Islet of Langerhans (tissue), 1 donor: ENCODE data around the gene NCEH1.

Source experiments
- FAIRE-seq: peaks from one replicate; lab custom pipeline; 2011; peaks lifted over from hg19 to GRCh38; lab: Jason Lieb, UNC

NCEH1 gene

DNA sequence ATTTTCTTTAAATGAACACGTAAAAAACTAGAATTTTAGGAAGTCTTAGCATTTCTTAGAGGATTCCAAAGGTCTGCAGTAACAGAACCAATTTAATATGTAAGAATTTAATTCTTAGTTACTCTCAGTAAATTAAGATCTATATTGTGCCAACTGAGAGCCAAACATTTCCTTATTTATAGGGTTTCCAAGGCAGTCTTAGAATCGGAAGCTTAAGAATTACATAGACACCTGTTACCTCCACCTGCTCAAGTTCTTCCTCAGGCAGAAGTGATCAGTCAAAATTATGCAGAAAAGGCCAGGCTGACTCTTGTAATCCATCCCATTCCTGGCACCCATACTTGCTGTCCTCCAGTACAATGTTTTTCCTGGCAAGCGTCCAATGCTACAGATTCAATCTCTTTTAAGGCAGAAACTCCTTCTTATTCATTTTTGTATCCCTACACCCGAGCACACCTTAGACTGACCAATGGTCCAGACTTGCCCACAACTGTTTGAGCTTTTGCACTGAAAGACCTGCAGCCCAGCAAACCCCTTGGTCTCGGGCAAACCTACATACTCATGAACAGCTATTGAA is 64.3 kb downstream of the NCEH1 start:
- no peak for FAIRE-seq

DNA sequence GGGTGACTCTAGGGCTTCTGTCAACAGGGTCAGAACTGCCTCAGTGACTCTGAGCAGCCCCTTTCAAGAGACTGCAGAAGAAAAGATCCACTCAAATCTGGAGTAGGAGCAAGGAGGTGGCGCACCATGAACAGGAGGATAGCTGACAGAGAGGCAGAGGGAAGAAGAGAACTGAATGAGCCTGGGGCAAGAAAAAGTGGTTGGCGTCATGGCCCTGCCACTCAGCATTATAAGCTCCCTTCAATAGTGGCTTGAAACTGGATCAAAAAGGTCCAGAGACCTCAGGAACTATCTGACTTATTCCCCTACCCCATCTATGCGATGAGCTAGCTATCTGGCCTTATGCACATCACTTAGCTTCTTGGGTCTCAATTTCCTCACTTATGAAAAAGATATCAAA is 66.6 kb downstream of the NCEH1 start:
- FAIRE-seq: no peak

DNA sequence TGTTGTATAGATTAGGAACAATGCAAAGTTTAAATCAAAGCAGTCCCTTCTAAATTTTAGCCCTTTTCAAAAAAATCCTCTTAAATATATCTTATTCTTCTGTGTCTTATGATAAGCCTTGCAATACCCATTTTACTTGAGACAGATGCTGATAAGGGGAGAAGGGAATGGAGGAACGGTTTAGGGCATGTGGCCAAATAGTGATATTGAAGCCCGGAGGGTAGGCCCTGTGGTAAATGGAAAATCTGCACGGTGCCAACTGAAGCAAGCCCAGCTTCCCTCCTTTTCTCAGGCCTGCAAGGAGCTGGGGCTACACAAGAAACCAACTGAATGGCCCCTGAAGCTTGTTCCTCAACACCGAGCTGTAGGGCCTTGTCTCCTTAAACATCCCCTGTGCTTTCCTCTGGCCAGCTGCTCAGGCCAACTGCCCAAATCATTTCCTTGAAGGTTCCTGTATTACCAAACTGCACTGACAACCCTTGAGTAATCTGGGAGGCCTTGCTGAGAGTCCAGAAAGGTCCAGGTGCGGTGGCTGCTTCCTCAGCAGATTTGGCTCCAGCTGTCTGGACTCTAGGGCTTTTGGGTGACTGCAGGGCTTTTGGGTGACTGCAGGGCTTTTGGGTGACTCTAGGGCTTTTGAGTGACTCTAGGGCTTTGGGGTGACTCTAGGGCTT is 67.2 kb downstream of the NCEH1 start:
- no peak for FAIRE-seq

DNA sequence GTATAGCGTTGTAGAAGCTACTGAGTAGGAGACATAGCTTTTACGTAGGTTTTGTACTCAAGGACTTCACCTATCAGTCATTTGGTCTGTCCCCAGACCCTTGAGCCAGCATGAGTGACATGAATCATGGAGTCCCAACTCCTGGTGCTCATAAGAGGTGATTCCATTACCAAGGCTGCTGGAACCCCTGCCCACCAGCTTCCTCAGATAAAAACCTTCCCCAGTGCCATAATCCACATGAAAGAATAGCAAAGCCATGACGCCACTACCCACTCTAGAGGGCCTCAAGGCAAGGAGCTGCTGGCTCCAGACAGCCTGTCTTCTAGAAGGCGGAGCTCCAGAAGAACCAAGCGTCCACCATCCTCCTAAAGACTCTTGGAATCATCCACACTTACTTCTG is 69.6 kb downstream of the NCEH1 start:
- no peak for FAIRE-seq

DNA sequence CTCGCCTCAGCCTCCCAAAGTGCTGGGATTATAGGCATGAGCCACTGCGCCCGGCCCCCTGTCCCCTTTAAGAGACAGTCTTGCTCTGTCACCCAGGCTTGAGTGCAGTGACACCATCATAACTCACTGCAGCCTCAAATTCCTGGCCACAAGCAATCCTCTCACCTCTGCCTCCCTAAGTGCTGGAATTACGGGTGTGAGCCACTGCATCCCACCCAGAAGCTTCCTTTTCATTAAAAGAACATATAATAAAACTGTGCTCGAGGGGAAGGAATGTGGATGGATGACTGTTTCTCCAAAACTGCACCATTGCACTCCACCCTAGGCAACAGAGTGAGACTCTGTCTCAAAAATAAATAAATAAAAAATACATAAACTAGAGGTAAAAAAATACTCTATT is 70.1 kb downstream of the NCEH1 start:
- no peak for FAIRE-seq

DNA sequence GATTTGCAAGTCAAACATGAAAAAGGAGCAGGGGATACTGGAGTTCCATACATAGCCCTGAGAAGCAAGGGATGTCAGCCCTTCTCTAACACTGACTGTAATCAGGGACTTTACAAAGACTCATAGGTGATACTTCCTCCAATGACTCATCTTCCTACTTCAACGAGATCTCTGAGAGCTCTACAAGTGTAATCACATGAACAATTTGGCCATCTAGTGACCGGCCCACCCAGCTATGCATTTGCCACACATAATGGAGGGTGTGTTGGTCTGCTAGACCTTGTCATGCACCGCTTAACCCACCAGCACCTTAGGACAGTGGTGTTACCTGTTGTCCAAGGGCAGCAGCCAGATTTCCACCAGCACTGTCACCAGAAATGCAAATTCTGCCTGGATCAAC is 75.3 kb downstream of the NCEH1 start:
- no peak for FAIRE-seq

DNA sequence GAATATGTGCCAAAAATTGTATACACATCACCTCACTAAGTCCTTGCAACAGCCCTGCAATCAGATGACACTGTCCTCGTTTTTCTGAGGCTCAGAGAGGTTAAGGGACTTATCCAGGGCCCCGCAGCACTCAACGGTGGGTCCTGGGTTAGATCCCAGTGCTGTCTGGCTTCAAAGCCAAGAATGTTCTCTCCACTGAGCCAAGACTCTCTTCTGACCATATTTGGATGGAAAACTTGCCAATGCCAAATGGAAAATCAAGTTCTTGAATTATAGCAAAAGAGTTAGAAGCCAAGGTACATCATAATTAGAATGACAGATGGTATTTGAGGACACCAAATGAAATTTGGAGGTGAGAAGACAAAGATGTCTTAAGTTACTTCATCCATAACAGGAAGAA is 75.9 kb downstream of the NCEH1 start:
- no peak for FAIRE-seq

DNA sequence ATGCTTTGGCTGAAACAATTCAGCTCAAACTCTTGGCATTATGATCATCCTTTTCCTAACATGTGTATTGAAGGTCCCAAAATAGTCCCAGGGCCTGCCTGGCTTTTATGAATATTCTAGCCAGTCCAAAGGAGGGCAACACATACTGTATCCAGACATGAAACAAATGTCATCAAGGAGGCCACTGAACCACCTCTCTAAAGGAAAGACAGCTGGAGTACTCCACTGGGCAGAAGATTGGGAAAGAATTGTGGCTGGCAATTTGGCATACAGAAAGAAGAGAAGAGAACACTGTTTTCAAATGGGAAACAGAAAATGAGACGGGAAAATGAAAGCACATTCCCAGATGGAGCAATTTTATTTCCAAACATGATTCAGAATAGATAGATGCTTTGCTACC is 80.6 kb downstream of the NCEH1 start:
- no peak for FAIRE-seq

DNA sequence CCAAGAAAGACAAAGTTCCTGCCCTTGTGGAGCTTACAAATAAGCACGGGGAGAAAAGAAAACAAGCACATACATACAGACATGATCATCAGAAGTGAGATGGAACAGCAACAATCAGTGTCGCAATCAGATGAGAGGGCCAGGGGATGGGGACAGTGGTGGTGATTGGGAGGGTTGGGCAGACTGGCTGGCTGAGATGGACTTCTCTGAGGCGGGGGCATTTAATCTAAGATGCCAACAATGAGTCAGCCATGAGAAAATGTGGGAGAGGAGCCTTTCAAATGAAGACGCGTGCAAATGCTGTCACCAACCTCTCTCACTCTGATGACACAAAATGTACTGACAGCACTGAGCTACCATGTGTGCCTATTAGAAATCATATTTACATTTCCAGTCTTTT is 81.4 kb downstream of the NCEH1 start:
- FAIRE-seq: peak; percentile 41

DNA sequence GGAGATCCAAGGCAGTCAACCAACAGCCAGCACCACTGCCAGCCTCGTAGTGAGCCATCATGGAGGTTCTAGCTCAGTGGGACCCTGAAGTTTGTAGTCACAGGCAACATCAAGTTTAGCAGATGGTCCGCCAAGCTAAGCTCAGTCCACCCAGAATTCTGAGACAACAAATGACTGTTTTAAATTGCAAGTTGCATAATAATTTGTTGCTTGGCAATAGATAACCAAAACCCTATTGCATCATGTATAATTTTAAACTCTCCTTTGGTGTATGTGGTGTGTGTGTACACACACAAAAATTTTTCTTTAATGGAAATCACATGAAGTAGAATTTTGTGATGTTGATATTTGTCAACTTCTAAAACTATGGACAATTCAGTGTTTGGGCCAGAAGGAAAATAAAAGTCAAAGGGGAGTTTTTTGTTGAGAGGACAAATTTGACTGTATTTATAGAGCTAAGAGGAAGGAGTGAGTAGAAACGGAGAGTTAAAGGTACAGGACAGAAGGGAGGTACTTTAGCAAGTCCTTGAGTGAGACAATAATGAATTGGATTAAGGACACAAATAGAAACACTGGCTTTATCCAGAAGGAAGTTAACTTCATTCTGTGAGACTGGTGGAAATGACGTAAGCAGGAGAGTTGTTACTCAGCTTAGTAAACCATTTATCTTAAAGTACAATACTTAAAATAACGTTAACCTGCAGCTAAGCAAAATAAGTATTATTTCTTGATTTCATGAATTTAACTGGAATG is 83.6 kb downstream of the NCEH1 start:
- FAIRE-seq: peak; percentile 82

DNA sequence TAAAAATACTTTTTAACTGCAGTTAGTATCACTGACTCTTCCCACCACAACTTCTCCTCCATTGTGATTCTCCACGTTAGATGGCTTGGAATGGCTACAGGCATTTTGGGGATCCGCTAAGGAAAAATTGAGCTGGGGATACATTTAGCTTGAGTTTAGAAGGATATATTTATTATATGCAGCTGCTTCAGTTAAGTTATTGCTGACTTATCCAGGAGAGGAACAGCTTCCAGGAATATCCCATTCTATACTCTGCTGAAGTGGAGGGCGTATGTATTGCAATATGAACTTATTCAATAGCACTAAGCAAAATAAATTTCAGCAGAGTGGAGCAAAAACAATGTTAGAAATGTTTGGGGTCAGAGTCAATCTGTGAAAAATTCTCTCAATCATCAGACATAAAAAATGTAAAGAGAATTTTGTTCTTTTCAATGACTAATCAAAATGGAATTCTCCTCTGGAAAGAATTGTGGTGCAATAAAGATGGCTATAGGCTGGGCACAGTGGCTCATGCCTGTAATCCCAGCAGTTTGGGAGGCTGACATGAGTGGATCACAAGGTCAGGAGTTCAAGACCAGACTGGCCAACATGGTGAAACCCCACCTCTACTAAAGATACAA is 84.7 kb downstream of the NCEH1 start:
- no peak for FAIRE-seq

DNA sequence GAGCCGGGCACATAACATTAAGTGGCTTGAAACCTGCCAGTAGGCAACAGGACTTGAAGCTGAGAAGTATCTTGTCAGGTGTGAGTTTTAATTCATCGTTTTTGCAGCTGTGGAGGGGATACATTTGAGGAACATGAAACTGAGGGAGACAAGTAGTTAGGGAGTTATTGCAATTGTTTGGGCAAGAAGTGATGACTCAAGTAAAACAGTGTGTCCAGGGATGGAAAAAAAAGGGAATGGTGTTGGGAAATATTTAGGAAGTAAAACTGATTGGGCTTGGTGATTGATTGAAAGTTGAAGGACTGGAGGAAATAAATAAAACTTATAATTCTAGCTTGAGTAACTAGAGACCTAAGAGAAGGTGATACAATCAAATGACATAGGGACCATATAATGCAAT is 85.5 kb downstream of the NCEH1 start:
- no peak for FAIRE-seq

DNA sequence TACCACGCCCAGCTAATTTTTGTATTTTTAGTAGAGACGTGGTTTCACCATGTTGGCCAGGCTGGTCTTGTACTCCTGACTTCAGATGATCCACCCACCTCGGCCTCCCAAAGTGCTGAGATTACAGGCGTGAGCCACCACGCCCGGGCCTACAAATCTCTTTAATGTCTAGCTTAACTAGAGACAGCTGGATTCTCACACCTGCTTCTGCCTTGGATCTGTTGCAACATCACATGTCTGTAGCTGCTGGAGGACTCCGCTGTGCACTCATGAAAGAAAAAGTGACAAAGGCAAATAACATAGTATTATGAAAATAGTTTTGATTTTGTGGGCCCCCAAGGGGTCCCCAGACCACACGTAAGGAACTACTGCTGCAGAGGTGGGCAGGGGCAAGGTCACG is 85.9 kb downstream of the NCEH1 start:
- FAIRE-seq: no peak

DNA sequence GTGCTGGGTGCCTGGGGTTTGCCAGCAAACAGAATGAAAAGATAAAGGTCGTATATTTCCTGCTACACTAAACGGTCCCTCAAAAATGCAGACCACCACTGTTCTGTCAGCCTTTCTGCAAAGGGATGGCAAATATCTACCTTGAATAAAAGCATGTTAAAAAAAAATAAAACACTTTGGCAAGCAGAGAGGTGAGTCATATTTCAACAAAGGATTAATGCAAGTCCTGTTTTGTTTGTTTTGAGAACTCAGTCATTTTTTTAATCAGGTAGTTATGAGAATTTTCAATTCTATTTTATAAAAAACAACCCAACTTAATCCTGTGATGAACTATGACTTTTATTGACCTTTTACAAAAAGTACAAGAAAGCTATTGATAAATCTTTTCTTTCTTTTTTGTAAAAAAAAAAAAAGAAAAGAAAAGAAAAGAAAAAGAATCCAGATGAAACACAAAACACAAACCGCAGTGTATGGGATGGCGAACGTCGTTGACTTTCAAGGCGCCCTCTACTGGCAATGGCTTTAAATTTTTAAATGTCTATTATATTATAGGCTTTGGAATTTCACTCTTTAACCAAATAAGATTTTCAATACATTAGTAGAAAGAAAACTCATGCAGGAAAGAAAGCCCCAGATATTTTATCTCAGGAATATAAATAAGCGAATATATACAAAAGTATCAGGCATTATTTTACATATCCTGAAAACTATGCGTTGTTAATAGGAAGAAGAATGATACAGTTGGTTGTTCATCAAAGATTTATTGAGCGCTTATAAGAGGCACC is 87.8 kb downstream of the NCEH1 start:
- peak; percentile 88 for FAIRE-seq

DNA sequence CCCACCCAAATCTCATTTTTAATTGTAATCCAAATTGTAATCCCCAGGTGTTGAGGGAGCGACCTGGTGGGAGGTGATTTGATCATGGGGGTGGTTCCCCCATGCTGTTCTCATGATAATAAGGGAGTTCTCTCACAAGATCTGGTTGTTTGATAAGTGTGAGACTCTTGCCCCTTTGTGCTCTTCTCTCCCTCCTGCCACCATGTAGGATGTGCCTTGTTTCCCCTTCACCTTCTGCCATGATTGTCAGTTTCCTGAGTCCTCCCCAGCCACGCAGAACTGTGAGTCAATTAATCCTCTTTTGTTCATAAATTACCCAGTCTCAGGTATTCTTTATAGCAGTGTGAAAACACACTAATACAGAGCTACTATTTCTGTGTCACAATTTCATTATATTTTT is 88.7 kb downstream of the NCEH1 start:
- no peak for FAIRE-seq

DNA sequence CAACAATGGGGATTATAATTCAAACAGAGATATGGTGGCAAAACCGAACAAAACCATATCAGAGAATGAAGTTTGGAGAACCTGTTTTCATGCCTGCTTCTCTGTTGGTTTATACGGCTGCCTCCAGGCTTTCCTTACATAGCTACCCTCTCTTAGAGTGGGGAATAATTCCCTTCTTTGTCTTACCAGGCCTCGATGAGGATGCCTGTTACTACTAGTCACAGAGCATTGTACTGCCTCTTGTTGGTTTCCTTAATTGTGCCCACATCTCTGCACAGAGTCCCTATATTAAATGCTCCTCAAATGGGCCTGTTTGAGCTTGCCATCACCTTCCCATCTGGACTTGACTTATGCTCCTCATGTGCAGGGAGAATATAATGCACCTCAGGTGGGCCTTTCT is 92.9 kb downstream of the NCEH1 start:
- FAIRE-seq: no peak

DNA sequence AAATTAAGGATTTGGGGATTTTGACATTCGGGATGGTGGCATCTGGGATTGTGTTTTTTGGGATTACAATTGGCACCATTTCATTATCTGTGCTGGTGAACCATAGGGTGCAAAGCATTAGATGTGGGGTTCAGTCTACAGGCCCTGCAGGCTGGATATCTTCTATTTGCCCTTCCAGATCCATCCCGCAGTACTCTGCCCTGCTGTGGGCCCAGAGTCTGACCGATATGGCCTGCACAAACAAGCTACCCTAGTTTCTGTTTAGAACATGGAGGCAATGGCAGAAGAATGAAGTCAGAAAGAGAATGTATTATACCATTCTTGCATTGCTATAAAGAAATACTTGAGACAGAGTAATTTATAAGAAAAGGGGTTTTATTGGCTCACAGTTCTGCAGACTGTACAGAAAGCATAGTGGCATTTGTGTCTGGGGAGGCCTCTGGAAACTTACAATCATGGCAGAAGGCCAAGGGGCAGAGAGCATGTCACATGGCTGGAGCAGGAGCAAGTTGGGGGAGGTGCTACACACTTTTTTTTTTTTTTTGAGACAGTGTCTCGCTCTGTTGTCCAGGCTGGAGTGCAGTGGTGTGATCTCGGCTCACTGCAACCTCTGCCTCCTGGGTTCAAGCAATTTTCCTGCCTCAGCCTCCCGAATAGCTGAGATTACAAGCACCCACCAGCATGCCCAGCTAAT is 93.7 kb downstream of the NCEH1 start:
- no peak for FAIRE-seq

DNA sequence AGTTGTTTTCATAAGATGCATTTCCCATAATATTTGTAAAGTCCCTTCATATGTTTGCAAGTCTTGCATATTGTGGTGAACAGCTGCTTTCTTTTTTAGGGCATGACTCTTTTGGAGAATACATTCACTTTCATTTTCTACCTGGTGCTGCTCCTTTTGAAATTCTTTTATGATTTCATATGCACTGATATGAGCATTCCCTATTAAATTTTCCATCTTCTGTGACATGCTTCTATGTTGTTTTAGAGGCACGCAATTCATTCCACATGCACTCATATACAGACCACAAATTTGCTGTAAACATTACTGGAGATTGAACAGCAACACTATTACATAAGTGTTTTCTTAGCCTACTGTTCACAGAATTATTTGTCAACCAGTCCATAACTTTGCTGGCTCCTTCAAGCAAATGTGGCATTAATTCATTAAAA is 94.8 kb downstream of the NCEH1 start:
- no peak for FAIRE-seq

DNA sequence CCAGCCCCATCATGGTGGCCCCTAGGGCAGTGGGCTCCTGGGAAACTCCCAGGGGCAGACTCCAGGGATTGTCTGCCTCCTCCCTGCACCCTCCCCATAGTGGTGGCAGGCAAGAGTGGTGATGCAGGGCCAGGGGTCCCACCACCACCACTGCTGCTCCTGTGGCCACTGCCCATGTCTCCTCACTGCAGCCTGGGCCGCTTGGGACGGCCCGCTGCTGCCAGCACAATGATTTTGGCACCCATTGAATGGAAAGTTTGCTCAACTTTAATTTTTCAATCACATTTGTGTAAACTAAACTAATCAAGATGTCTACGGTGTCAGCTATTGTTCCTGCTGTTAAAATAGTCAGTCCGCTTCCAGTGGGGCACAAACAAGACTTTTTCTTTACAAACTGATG is 95.6 kb downstream of the NCEH1 start:
- no peak for FAIRE-seq

DNA sequence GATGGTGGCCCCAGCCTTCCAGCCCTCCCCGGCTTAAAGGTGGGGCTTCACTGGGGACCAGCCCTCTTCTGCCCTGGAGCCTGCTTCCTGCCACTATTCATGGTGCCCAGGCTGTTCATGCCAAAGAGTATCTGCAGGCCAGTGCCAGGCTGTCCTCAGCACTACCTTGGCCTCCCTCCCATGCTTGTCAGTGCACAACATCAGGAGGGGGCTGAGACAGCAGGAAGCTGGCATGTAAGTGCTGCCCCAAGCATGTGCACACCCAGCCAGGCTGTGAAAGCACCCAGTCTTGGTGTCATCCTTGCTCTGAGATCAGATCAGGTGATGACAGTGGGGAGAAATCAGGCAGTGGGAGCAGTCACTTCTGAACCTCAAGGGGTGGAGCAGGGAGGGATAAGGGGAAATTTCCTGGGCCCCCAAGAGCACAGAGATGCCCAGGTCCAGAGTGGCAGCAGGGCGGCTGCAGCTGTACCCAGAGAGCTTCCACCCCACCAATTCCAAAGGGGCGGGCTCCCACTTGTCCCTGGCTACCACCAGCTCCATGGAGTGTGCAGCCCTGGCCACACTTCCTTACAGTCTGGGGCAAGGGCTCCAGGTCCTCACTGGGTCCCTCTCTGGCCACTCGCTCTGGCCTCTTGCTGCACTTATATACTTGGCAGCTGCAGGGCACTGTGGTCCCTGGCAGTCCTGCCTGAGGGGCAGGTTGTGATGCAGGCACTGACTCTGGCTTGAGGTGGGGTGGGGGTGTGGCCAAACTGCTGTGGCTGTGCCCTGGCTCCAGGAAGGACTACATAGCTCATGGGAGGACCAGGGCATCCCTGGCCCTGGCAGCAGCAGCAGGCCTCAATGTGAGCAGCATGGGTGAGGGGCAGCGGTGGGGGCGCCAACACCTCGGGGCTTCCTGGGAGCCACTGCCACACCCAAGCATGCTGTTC is 96.3 kb downstream of the NCEH1 start:
- FAIRE-seq: no peak

DNA sequence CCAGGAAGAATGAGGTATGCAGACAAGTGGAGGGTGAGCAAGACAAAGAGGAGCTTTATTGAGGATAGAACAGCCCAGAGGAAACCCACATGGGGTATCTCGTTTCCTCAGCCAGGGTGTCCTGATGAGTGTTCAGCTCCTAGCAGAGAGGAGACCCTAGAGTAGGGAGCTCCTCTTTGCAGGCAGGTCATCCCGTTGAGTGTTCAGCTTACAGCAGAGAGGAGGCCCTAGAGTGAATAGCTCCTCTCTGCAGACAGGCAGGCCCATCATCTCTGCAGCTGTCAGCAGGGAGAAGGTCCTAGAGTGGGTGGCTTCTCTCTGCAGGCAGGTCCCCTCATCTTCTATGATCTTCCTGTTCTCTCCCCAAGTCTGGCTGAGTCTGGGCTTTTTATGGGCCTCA is 97.0 kb downstream of the NCEH1 start:
- no peak for FAIRE-seq
